KOPT-K1 (cell line): ENCODE data around the gene CLDN3.
"Not testable (repeated sequence)": the region's sequence is repeated elsewhere in the genome, so short reads cannot be mapped to it uniquely, and the experiment has no call there.

Source experiments
- H3K27ac ChIP-seq: fragments of 200-600 bp; sonication (generic); 2 replicates; pipeline ENCODE4 v1.5.1; 2016; ENCODE audit warnings: antibody characterized with exemption, mild to moderate bottlenecking, low read depth, low read length; ENCODE audit not compliant: poor library complexity, severe bottlenecking
- H3K36me3 ChIP-seq: fragments of 200-600 bp; sonication (generic); 2 replicates; pipeline ENCODE4 v1.5.1; 2017; ENCODE audit warnings: antibody characterized with exemption, mild to moderate bottlenecking, low read length, moderate library complexity; ENCODE audit not compliant: insufficient read depth
- H3K9me3 ChIP-seq: fragments of 200-600 bp; sonication (generic); 2 replicates; pipeline ENCODE4 v1.5.1; 2017; ENCODE audit warnings: antibody characterized with exemption, low read length, mild to moderate bottlenecking; ENCODE audit not compliant: insufficient read depth, poor library complexity, severe bottlenecking

CLDN3 gene

GRCh38 chr7:73787786-73788048 lies 17.6 kb upstream of the CLDN3 start:
- peaks cover 41% of the 10 kb centered on the region for H3K9me3 ChIP-seq
- not testable (repeated sequence) for H3K36me3 ChIP-seq, H3K27ac ChIP-seq

DNA sequence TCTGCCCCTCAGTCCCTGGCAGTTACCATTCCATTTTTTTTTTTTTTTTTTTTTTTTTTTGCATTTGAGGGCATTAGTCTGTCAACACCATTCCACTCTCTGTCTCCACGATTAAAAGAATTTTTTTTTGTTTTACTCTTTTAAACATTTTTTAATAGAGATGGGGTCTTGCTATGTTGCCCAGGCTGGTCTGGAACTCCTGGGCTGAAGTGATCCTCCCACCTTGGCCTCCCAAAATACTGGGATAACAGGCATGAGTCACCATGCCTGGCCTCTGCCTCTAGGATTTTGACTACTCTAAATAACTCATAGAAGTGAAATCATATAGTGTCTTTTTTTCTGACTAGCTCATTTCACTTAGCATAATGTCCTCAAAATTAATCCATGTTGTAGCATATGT lies 16.5 kb upstream of the CLDN3 start:
- H3K27ac ChIP-seq = no peak overlapping the region
- no peaks in the 10 kb centered on the region for H3K36me3 ChIP-seq
- H3K9me3 ChIP-seq = peaks cover 41% of the 10 kb centered on the region

DNA sequence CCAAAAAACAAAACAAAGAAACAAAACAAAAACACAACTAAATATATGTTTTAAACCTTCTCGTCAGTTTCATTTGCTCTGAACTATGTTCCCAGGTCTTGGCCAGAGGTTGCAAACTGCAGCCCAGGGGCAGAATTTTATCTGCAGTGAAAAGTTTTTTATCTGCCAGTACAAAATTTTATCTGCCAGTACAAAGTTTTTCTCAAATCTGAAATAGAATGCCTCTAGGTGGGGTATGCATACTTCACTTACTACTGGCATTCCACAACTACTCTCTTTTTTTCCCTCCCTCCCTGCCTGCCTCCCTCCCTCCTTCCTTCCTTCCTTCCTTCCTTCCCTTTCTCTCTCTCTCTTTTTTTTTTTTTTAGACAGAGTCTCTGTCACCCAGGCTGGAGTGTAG lies 9.4 kb upstream of the CLDN3 start:
- H3K36me3 ChIP-seq = no peaks in the 10 kb centered on the region
- no peak overlapping the region for H3K27ac ChIP-seq
- H3K9me3 ChIP-seq = no peaks in the 10 kb centered on the region

- H3K27ac ChIP-seq = no peak overlapping the region
- H3K36me3 ChIP-seq = no peaks in the 10 kb centered on the region
- H3K9me3 ChIP-seq = no peaks in the 10 kb centered on the region
These were observed 8.8 kb upstream of the CLDN3 start for GRCh38 chr7:73778801-73779389.

GRCh38 chr7:73774923-73775322 lies 4.9 kb upstream of the CLDN3 start:
- no peaks in the 10 kb centered on the region for H3K9me3 ChIP-seq
- H3K36me3 ChIP-seq = no peaks in the 10 kb centered on the region
- H3K27ac ChIP-seq = no peak overlapping the region

GRCh38 chr7:73773700-73774517 lies 3.8 kb upstream of the CLDN3 start:
- Histone ChIP-seq H3K36me3 (no peaks in the 10 kb centered on the region), H3K9me3 (no peaks in the 10 kb centered on the region), H3K27ac (no peak overlapping the region)

DNA sequence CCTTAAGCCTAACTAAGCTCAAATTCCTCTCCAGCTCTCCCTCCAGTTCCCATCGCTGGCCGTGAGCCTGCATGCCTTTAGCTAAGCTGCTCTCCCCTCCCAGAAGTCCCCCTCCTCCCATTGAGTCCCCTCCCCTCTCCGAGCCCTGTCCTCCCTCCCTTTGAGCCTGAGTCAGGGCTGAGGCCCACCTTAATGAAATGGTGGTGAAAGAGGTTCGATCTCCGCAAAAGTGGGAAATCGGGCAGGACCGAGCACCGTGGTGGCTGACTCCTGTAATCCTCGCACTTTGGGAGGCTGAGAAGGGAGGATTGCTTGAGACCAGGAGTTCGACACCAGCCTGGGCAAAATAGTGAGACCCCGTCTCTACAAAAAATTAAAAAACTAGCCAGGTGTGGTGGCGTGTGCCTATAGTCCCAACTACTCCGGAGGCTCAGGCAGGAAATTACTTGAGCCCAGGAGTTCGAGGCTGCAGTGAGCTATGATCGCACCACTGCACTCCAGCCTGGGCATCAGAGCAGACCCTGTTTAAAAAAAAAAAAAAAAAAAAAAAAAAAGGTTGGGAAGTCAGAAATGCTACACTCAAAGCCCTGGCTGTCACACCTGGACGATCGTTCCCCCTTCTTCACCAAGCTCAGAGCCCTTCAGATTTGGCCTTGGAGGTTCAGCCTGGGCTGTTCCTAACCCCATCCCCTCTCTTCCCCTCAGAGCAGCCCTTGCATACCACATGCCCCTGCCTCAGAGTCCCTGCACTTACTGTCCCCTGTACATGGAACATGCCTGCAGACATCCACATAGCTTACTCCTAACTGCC lies 995 bp upstream of the CLDN3 start:
- no peaks in the 10 kb centered on the region for H3K9me3 ChIP-seq
- no peaks in the 10 kb centered on the region for H3K36me3 ChIP-seq
- no peak overlapping the region for H3K27ac ChIP-seq

GRCh38 chr7:73769481-73770001 lies 529 bp downstream of the CLDN3 start:
- no peaks in the 10 kb centered on the region for H3K36me3 ChIP-seq
- H3K27ac ChIP-seq = no peak overlapping the region
- H3K9me3 ChIP-seq = no peaks in the 10 kb centered on the region

GRCh38 chr7:73768641-73769480 lies 1.2 kb downstream of the CLDN3 start:
- Histone ChIP-seq H3K27ac (no peak overlapping the region), H3K9me3 (no peaks in the 10 kb centered on the region), H3K36me3 (no peaks in the 10 kb centered on the region)

GRCh38 chr7:73766556-73767229 lies 3.4 kb downstream of the CLDN3 start:
- Histone ChIP-seq H3K36me3 (no peaks in the 10 kb centered on the region), H3K9me3 (no peaks in the 10 kb centered on the region), H3K27ac (no peak overlapping the region)

DNA sequence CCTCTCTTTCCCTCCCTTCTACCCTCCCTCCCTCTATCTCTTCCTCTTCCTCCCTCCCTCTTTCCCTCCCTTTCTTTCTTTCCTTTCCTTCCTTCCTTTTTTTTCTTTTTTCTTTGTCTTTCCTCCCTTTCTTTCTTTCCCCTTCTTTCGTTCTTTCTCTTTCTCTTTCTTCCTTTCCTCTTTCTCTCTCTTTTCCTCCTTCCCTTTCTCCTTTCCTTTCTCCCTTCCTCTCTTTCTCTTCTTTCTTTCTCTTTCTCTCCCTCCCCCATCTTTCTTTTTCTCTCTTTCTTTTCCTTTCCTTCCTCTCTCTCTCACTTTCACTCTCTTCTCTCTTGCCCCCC lies 7.4 kb downstream of the CLDN3 start:
- no peaks in the 10 kb centered on the region for H3K9me3 ChIP-seq
- H3K36me3 ChIP-seq = no peaks in the 10 kb centered on the region
- H3K27ac ChIP-seq = no peak overlapping the region

GRCh38 chr7:73761854-73762658 lies 8.0 kb downstream of the CLDN3 start:
- Histone ChIP-seq H3K9me3 (no peaks in the 10 kb centered on the region), H3K36me3 (no peaks in the 10 kb centered on the region), H3K27ac (no peak overlapping the region)

GRCh38 chr7:73758581-73759138 lies 11.4 kb downstream of the CLDN3 start:
- Histone ChIP-seq H3K9me3 (no peaks in the 10 kb centered on the region), H3K27ac (no peak overlapping the region)

More at GRCh38 chr7:73758581-73759138, 11.4 kb downstream of the CLDN3 start:
- no peaks in the 10 kb centered on the region for H3K36me3 ChIP-seq
